Hair follicular keratinocyte (primary cell): ENCODE results near the gene KLF4. TPM values are rescaled to one million over a fixed set of nuclear protein-coding genes. Genes with fewer than 3 reads are reported as not detected.

Source experiments
- total RNA-seq: library from RNA; depleted of rRNA; stranded (reverse); fragments of >200 nt; gene quantifications from 2 replicates; pipeline ENCODE4 v1.2.3, GENCODE V29; 2015

Gene KLF4
- total RNA-seq = 5.8 and 8.3 TPM in 2 replicates

GRCh38 chr9:107489687-107490605, at the start of gene KLF4:
Gene KLF4 (minus strand): TSS chr9:107489769. CDS start chr9:107489172, 597 bp downstream.

Other genes with a start within 250 kb of the KLF4 start
- 59.7 and 87.7 TPM in 2 replicates for gene RAD23B, start 206.5 kb downstream of the KLF4 start, total RNA-seq